ENCODE results near the gene KRT13.

Gene KRT13

GRCh38 chr17:41516830-41517283 lies 11.4 kb upstream of the KRT13 start:
- Histone ChIP-seq H3K9me2 (replicated peaks; ENCODE audit: control insufficient read depth, low read length) (no peaks in the 10 kb centered on the region), H3K4me2 (ENCODE audit: low read length) (no peak overlapping the region), H3K4me1 (ENCODE audit: control insufficient read depth, low read length) (no peaks in the 10 kb centered on the region), H3K79me2 (ENCODE audit: control insufficient read depth, low read length) (no peaks in the 10 kb centered on the region), H3K36me3 (ENCODE audit: control insufficient read depth, low read length) (no peaks in the 10 kb centered on the region), H3K27me3 (ENCODE audit: control insufficient read depth, low read length) (no peaks in the 10 kb centered on the region), H4K20me1 (ENCODE audit: control insufficient read depth, insufficient read depth, low read depth, low read length) (no peaks in the 10 kb centered on the region), H3K9me3 (ENCODE audit: control insufficient read depth, insufficient read depth, low read length) (no peaks in the 10 kb centered on the region), H3K27ac (ENCODE audit: low read depth, low read length) (no peak overlapping the region), H3K4me3 (ENCODE audit: low read length) (no peak overlapping the region), H3F3A (ENCODE audit: control insufficient read depth, insufficient read depth) (no peaks in the 10 kb centered on the region)
- TF ChIP-seq EZH2phosphoT487 (IDR thresholded peaks at IDR 0.05; ENCODE audit: borderline replicate concordance, low read length): no peak
- TF ChIP-seq CTCF (IDR thresholded peaks at IDR 0.05; ENCODE audit: low read depth, low read length, poor library complexity, severe bottlenecking): no peak

- no peak for TF ChIP-seq EZH2phosphoT487 (IDR thresholded peaks at IDR 0.05; ENCODE audit: borderline replicate concordance, low read length)
- no peak for TF ChIP-seq CTCF (IDR thresholded peaks at IDR 0.05; ENCODE audit: low read depth, low read length, poor library complexity, severe bottlenecking)
- H3K9me2 ChIP-seq (replicated peaks; ENCODE audit: control insufficient read depth, low read length): no peaks in the 10 kb centered on the region
- no peaks in the 10 kb centered on the region for H4K20me1 ChIP-seq (ENCODE audit: control insufficient read depth, insufficient read depth, low read depth, low read length)
- H3F3A ChIP-seq (ENCODE audit: control insufficient read depth, insufficient read depth): no peaks in the 10 kb centered on the region
- no peak overlapping the region for H3K4me3 ChIP-seq (ENCODE audit: low read length)
- no peaks in the 10 kb centered on the region for H3K36me3 ChIP-seq (ENCODE audit: control insufficient read depth, low read length)
- no peaks in the 10 kb centered on the region for H3K79me2 ChIP-seq (ENCODE audit: control insufficient read depth, low read length)
- H3K4me1 ChIP-seq (ENCODE audit: control insufficient read depth, low read length): no peaks in the 10 kb centered on the region
- H3K4me2 ChIP-seq (ENCODE audit: low read length): no peak overlapping the region
- H3K27ac ChIP-seq (ENCODE audit: low read depth, low read length): no peak overlapping the region
- no peaks in the 10 kb centered on the region for H3K9me3 ChIP-seq (ENCODE audit: control insufficient read depth, insufficient read depth, low read length)
- no peaks in the 10 kb centered on the region for H3K27me3 ChIP-seq (ENCODE audit: control insufficient read depth, low read length)
Measured at GRCh38 chr17:41516147-41516829, 10.9 kb upstream of the KRT13 start.

GRCh38 chr17:41513168-41513547 lies 7.7 kb upstream of the KRT13 start:
- H4K20me1 ChIP-seq (ENCODE audit: control insufficient read depth, insufficient read depth, low read depth, low read length): no peaks in the 10 kb centered on the region
- H3K79me2 ChIP-seq (ENCODE audit: control insufficient read depth, low read length): no peaks in the 10 kb centered on the region
- H3K4me3 ChIP-seq (ENCODE audit: low read length): no peak overlapping the region
- H3K36me3 ChIP-seq (ENCODE audit: control insufficient read depth, low read length): no peaks in the 10 kb centered on the region
- no peaks in the 10 kb centered on the region for H3K4me1 ChIP-seq (ENCODE audit: control insufficient read depth, low read length)
- TF ChIP-seq CTCF (IDR thresholded peaks at IDR 0.05; ENCODE audit: low read depth, low read length, poor library complexity, severe bottlenecking): no peak
- no peak for TF ChIP-seq EZH2phosphoT487 (IDR thresholded peaks at IDR 0.05; ENCODE audit: borderline replicate concordance, low read length)
- no peaks in the 10 kb centered on the region for H3K9me3 ChIP-seq (ENCODE audit: control insufficient read depth, insufficient read depth, low read length)
- H3K4me2 ChIP-seq (ENCODE audit: low read length): no peak overlapping the region
- no peaks in the 10 kb centered on the region for H3F3A ChIP-seq (ENCODE audit: control insufficient read depth, insufficient read depth)
- H3K27me3 ChIP-seq (ENCODE audit: control insufficient read depth, low read length): no peaks in the 10 kb centered on the region
- H3K9me2 ChIP-seq (replicated peaks; ENCODE audit: control insufficient read depth, low read length): no peaks in the 10 kb centered on the region
- no peak overlapping the region for H3K27ac ChIP-seq (ENCODE audit: low read depth, low read length)

All from DOHH2 (cell line).